Nucleus accumbens (tissue), 56 donors: ENCODE data around the gene CTNNA2.

Experiments used
- DNase-seq, 56 donors: peaks; one replicate each; lab custom pipeline; 2025; lab: John Stamatoyannopoulos, UW

The CTNNA2 gene

DNA sequence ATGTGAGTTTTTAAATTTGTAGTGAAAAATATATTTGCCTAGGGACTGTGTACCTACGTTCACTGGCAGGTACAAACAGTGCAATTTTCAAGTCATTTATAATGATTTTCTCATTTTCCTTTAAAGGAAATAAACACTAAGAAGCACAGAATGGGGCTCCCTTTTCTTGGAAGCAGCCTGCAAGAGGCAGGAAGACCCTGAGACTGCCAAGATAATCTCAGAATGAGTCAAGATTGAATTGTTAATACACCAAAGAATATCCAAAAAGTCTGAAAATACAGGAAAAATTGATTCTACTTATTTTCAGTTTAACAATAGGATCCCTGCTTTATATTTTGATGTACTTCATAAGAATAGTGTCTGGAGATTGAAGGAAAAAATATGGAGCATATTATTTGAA is 331.2 kb downstream of the CTNNA2 start:
- DNase-seq: no peak

DNA sequence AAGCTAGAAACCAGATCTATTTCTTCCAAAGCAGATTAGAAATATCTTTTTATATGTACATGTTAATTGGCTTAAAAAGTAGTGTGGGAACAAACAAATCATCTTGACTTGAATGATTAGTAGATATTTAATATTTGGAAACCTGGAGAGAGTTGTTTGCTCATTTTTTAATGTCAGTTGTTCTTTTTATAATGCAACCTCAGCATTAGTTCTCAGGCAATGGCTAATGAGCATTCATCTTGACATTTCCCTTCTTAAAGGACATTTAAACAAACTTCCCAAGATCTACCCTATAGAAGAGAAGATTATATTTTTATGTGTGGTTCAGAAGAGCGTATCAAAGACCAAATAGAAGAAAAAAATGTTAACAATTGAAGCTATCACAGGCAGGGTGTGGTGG is 334.0 kb downstream of the CTNNA2 start:
- DNase-seq: no peak

DNA sequence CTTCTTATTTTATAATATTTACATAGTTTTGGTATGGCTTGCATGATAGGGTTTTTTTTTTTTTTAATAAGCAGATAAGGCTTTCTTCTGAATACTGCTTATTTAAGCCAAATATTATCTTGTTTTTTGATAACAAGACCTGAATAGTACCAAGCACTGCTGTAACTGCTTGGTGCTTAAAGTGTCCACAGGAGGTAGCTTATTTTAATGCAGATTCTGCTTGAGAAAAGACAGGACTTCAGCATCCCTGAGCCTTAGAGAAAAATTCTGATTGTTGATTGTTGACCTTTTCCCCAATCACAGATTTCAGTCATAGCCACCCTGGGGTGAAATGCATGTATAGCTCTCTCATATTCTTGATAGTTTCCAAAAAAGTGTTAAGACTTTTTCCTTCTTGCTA is 336.4 kb downstream of the CTNNA2 start:
- no peak for DNase-seq

DNA sequence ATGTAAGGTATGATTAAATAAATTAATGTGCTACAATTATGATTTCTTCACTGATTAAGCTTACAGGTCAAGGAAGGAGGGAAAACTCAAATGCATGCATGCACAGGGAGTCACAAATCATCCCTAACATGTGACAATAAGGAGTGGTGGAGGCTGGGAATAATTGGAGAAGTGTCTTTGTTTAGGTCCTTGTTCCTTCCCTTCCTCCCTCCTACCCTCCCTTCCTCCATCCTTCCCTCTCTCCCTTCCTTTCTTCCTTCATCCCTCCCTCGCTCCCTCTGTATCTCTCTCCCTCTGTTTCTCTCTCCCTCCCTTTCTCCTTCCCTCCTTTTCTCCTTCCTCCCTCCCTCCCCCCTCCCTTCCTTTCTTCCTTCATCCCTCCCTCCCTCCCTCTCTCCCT is 337.1 kb downstream of the CTNNA2 start:
- no peak for DNase-seq

DNA sequence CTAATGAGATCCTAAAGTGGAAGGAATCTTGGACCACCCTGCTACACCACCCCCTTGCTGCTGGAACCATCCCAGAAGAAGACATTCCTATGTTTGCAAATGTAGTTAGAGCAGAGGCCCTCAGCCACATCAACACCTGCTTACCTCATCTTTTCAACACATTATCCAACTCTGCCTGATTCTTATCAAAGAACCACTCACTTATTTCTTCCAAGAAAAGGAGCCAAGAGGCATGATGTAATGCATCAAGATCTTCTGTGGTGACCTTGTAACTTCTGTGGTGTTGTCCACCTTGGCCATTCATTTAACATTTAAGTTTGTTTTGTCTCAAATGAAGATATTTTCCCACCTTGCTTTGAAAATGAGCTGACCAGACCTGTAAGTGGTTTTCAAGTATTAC is 338.1 kb downstream of the CTNNA2 start:
- DNase-seq: no peak

DNA sequence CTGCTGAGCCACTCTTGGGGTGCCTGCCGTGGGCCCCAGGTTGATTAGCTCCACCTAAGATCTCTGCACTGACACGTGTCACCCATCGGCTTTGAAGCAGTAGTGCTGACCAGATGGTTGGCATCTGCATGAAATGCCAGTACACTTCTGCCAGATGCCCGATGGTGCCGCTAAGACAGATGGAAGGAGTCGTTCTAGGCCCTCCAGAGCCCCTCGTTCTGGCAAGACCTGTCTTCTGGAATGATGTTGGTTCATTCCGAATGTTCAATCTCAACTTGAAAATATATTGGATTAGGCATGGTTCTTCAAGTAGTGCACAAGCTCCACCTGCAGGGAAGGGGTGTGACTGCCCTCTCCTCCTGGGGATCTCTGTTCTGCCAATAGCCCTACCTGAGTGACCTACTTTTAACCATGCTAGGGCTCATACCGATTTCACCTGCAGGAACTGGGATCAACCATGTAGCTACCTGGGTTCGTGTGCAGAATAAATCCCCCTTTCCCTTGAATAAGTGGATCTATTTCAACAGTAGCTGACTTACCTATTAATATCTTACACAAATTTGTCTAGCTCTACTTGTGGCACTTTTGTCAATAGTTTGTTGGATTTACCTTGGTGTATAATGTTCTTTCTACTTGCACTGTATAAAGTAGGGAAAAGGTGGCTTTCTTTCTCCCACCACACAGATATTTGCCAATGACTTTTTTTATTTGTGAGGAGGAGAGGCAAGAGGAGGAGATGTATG is 342.6 kb downstream of the CTNNA2 start:
- peak in 37 of 56 donors; percentile 6 to 65 (median 30) for DNase-seq

DNA sequence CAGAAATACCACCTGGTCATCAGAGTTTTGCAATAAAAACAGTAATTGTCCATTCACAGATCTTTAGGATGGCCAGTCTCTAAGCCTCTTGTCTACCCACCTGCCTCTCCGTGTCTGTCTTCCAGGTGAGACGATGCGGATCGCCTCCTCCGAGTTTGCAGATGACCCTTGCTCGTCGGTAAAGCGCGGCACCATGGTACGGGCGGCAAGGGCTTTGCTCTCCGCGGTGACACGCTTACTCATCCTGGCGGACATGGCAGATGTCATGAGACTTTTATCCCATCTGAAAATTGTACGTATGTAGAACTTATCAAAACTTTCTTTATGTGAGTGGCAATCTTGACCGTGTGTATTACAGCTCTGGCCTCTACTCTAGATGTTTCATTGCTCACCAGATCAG is 345.0 kb downstream of the CTNNA2 start:
- DNase-seq: no peak

DNA sequence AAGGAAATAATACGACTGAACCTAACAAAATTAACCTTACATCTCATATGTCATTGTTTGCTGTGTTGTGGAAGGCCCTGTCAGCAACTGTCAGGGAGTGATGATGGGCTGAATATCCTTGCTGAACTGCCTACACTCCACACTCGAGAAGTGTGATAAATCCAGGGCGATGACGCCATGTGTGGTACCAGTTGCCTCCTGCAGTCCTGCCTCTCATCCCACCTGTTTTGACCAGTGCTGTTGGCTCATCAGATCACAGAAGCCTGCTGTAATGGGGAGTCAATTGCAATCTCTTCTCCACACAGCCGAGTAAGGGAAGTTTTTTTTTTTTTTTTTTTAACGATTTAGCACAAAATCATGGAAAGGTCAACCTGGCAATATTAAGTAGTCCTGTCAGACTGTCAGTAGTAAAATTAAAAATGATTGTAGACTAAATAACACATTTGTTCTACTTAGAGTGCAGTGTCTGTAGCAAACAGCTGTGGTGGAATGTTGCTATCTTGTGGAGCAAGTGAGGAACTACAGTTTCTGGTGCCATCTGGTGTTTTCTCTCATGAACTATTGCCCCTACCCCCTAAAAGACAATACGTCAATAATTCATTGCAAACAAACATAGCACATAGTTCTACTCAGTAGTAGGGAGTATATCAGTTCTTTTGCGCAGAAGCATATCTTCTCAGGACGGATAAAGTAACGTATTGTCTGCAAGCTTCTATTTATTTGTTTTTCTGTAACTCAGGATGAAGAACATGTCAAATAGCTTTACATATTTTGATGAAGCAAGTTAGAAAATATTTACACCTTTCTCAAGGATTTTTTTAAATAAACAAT is 347.6 kb downstream of the CTNNA2 start:
- DNase-seq: peak in 15 of 56 donors; percentile 1 to 37 (median 18)

DNA sequence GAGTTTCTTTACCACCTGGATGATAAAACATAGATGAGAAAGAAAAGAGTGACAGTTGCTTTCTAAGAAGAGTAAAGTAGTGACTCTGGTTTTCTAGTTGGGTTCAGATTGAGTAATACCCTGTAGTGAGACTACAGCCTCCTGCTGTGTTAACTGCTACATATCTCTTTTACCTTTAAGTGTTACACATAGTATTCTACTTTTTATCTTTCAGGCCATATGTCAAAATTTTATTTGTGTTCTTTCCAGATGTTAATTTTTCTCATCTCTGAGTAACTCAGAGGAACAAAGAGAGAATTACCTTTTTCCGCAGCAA is 348.2 kb downstream of the CTNNA2 start:
- no peak for DNase-seq

DNA sequence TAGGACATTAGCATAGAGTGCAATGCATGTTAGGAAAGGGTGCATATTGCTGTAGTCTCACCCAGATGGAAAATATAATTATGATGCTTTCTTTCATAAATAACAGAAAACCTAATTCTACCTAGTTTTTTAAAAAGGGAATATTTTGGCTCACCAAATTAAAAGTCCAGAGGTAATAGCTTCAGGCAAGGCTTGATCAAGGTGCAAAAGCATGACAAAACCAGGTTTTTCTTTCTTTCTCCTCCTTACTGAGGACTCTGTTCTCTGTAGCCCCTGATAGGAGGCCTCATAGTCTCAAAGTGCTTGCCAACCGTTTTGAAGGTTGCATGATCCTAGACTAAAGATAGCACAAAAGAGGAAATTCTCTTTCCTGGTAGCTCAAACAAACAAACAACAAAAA is 349.9 kb downstream of the CTNNA2 start:
- DNase-seq: no peak

DNA sequence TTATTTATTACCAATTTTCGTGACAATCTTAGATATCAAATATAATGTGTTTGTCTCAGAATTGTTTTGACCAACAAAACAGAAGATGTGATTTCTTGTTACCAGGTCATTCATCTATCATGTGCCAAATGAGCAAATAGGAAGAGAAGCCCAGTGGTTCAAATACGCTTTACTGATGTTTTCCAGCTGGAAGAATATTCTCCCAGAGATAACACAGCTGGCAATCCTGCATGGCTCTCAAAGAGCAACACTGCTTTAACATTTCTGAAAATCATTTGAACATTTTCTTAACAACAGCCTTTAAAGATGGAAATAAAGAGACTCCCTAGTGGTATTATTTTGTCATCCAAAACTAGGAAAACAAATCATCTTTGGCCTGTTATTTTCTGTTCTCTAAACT is 359.8 kb downstream of the CTNNA2 start:
- no peak for DNase-seq

DNA sequence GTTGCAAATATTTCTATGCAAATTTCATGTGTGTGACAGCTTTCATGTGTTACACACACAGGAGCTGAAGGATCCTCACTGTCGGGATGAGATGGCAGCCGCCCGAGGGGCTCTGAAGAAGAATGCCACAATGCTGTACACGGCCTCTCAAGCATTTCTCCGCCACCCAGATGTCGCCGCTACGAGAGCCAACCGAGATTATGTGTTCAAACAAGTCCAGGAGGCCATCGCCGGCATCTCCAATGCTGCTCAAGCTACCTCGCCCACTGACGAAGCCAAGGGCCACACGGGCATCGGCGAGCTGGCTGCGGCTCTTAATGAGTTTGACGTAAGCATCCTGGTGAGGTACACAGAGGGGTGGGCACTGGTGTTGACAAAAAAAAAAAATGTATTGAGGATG is 361.2 kb downstream of the CTNNA2 start:
- DNase-seq: no peak

DNA sequence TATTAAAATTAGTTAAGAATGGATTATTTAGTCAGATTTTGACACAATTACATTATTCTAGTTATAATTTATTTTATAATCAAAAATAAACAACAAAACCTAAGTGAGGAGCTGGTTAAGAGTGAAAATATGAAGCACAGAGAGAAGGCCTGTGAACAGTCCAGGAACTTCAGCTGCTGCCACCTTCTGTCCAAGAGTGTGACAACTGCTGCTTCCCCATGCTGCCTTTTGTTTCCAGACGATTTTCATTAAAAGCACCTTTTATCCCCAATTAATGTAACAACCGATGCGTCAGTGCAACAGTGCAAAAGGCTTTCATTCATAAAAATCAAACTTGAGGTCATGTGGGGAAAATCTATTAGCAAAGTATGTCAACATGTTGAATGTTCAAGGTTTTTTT is 363.6 kb downstream of the CTNNA2 start:
- DNase-seq: peak in 12 of 56 donors; percentile 2 to 41 (median 8)

DNA sequence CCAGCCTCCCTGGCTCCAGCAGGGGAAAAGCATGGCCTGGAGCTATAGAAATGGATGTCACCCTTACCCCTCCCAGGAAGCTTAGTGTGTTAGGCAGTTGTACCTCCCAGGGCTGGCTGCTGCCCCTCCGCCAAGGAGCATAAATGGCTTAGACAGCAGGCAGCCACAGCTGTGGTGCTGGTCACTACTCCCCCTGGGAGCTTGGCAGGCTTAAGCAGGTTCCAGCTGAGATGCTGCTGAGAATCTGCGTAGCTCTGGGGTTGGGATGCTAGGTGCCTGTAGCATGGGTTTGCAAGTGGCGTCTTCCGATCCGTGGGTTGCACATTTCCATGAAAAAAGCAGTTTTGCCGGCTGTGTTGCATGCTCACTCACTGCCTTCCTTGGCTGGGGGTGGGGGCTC is 369.7 kb downstream of the CTNNA2 start:
- no peak for DNase-seq

DNA sequence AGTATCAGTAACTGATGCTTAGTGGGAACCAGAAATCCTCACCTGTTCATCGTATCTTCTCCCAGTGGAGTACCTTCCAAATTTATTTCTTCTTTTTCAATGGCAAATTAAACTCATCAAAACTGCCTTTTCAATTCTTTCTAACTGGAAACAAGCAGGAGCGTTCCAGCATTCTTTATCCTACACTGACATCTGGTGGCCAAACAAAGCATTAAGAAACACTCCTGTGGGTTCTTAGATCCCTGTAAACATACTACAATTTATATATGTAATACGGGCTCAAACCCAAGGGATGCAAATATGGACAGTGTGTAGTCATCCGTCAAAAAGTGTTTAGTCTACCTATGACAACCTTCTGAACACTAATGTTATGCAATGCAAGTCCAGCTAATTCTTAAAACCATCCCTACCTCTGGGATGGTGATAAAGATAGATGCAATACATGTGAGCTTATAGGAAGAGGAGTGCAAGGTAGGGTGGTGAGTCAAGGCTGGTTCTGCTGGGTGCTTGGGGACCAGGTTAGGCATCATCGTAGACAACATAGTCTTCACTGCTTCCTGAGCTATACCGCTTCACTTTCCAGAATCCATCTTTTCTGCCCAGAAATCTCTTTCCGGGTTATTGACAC is 375.0 kb downstream of the CTNNA2 start:
- DNase-seq: peak in 12 of 56 donors; percentile 1 to 42 (median 11)

DNA sequence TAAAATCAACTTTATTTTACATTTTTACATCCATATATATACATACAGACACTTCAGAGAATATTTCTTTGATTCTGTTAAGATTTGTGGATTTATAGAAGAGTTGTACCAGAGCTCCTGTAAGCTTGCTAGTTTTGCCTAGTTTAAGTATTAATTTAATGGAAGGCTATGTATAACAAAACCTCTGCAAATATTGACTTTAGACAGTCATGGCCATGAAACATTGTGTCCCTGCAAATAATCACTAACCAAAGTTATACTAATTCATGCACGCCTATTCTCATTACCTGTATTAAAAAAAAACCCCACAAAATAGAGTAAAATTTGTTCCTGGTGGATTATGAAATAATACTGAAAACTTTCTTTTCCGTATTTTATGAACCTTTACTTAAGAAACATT is 379.3 kb downstream of the CTNNA2 start:
- DNase-seq: no peak

DNA sequence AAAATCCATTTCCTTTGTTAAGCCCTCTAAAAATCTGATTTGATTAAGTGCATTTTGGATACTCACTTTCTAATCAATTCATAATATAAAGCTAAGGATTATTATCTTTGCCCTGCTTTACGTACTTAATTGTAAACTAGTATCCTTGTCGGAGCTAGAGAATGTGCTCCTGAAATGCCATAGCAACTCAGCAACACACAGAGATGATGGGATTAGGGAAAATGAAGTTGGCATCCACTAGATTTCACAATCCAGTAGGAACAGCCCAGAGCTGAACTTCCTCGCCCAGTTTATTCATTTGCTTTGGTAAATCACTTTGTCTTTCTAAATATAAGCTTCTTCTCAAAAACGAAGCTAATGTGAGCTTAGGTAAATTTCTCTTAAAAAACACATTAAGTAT is 386.3 kb downstream of the CTNNA2 start:
- no peak for DNase-seq

DNA sequence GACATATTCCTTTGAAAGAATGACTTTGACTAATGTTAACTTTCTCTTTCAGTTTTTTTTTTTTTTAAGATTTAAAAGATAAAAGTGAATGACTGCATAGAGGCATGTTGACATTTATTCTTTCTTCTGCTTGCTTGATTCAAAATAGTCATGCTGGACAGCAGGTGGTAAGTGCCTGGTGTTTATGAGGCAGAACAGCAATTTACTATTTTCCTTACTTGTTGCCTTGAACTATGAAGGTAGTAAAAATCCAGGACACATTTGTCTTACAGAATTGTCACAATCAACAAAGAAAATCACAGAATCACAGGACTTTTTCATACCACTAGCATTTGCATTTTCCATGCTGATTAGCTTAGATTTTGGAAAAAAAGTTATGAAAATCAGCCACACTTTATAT is 388.3 kb downstream of the CTNNA2 start:
- DNase-seq: no peak

DNA sequence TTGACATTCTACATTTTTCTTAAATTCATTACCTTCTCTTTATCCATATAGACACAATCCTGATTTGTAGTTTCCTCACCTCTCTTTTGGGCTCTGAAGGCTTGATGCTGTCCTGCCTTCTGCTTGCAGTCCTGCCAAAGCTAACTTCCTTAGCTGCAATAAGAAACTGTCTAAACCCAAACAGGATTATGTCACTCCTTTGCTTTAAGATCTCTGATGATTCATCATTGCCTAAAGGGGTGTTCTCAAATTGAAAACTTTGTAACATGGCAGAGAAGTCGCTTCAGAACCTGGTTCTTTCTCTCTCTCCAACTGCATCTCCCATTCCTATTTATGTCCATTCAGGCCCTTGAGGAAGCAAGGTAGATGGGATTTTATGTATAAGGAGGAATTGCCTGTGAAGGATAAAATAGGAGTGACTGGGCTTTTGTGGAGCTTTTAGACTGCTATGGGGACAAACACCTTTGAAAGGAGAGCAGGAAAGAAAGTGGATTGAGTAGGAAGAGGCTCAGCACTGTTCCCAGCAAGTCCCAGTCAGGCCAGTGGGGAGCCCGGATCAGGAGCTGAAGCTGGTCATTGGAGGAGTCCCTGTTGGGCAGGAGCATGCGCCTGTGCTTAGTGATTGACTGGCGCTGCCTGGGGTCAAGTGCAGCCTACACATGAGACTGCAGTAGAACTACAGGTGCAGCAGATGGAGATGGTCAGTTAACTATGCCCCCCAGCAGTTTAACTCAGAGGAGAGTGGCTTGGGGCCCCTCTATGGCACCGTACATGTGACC is 390.6 kb downstream of the CTNNA2 start:
- DNase-seq: no peak

DNA sequence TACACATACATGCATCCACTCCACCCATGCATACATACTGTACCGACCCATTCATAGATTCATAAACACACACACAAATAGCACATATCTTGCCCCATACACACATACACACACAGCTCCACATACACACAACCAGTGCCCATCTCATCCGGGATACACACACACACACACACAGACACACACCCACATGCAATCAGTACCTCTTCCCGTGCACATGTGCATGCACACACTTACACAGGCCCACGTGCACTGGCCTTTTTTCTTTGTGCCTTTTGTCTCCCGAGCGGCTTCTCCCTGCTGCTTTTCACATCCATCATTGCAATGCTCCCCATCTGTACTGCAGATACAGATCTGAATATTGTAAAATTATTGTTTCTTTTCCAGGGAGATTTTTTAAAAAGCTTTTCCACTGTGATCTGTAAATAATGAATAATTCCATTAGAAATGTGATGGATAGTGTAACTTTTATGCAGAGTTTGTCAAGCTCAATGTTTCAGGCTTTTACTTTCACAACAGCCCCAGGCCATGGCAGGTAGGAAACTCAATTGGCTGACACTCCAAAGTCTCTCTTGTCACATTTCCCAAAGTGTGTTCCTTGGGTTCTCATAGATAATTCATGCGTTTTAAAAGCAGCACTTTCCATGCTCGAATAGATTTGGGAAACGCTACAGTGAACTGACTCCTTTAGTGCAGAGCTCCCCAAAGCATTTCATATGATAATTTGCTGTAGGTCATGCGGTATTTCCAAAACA is 393.5 kb downstream of the CTNNA2 start:
- peak in 1 of 56 donors; percentile 11 for DNase-seq
